ENCODE results near the gene KLF8.

Gene KLF8

DNA sequence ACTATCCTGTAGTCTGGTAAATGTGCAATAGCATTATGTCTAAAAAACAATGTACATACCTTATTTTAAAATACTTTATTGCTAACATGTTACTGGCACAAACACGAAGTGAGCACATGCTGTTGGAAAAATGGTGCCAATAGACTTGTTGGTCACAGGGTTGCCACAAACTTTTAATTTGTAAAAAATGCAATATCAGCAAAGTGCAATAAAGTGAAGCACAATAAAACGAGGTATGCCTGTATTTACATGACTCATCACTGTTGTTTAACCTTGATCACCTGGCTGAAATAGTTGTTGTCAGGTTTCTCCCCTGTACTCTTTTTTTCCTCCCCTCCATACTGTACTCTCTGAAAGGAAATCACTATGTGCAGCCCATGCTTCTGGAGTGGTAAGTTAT is 56.5 kb downstream of the KLF8 start (continued):
- TF ChIP-seq, protein P1, sequence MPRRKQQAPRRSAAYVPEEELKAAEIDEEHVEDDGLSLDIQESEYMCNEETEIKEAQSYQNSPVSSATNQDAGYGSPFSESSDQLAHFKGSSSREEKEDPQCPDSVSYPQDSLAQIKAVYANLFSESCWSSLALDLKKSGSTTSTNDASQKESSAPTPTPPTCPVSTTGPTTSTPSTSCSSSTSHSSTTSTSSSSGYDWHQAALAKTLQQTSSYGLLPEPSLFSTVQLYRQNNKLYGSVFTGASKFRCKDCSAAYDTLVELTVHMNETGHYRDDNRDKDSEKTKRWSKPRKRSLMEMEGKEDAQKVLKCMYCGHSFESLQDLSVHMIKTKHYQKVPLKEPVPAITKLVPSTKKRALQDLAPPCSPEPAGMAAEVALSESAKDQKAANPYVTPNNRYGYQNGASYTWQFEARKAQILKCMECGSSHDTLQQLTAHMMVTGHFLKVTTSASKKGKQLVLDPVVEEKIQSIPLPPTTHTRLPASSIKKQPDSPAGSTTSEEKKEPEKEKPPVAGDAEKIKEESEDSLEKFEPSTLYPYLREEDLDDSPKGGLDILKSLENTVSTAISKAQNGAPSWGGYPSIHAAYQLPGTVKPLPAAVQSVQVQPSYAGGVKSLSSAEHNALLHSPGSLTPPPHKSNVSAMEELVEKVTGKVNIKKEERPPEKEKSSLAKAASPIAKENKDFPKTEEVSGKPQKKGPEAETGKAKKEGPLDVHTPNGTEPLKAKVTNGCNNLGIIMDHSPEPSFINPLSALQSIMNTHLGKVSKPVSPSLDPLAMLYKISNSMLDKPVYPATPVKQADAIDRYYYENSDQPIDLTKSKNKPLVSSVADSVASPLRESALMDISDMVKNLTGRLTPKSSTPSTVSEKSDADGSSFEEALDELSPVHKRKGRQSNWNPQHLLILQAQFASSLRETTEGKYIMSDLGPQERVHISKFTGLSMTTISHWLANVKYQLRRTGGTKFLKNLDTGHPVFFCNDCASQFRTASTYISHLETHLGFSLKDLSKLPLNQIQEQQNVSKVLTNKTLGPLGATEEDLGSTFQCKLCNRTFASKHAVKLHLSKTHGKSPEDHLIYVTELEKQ (tag by site-specific recombination; IDR thresholded peaks at IDR 0.05; ENCODE audit: borderline replicate concordance): no peak
- TF ChIP-seq, protein P2, sequence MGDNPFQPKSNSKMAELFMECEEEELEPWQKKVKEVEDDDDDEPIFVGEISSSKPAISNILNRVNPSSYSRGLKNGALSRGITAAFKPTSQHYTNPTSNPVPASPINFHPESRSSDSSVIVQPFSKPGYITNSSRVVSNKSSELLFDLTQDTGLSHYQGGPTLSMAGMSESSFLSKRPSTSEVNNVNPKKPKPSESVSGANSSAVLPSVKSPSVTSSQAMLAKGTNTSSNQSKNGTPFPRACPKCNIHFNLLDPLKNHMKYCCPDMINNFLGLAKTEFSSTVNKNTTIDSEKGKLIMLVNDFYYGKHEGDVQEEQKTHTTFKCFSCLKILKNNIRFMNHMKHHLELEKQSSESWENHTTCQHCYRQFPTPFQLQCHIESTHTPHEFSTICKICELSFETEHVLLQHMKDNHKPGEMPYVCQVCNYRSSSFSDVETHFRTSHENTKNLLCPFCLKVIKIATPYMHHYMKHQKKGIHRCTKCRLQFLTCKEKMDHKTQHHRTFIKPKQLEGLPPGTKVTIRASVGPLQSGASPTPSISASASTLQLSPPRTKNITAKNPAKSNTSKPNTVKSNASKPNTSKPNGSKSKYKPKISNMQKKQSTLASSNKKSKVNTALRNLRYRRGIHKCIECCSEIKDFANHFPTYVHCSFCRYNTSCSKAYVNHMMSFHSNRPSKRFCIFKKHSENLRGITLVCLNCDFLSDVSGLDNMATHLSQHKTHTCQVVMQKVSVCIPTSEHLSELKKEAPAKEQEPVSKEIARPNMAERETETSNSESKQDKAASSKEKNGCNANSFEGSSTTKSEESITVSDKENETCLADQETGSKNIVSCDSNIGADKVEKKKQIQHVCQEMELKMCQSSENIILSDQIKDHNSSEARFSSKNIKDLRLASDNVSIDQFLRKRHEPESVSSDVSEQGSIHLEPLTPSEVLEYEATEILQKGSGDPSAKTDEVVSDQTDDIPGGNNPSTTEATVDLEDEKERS (tag by site-specific recombination; IDR thresholded peaks at IDR 0.05): no peak
- TF ChIP-seq ZNF24 (tag by site-specific recombination; IDR thresholded peaks at IDR 0.05) (no peak), HOXC10 (CRISPR knock-in tag; IDR thresholded peaks at IDR 0.05) (no peak), ZNF221 (tag by site-specific recombination; IDR thresholded peaks at IDR 0.05; ENCODE audit: borderline replicate concordance) (no peak), SETDB1 (IDR thresholded peaks at IDR 0.05; ENCODE audit: insufficient read length, low read length) (no peak), ZNF169 (tag by site-specific recombination; IDR thresholded peaks at IDR 0.05) (no peak), ZNF302 (tag by site-specific recombination; IDR thresholded peaks at IDR 0.05; ENCODE audit: low read depth) (no peak), TRIM28 (IDR thresholded peaks at IDR 0.05; ENCODE audit: borderline replicate concordance, low read length) (no peak)

DNA sequence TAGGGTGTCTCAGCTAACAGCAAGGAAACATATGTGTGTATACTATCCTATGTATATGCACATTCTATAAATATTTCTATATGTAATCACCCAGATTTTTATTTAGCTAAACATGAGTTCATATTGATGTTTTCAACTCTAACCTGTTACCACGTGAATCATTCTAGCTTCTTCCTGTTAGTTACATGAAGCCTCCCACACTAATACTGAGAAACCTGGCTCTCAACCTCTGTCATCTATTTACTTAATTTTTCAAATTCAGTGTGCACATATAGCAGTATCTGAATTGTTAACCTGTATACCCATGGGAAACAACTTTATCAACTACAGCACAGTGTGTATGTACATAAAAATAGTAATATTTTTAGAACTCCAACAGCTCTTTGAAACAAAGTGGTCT is 57.3 kb downstream of the KLF8 start:
- Histone ChIP-seq H3K36me3 (ENCODE audit: control insufficient read depth in 2 of 2, insufficient read depth in 1 of 2, low read length in 2 of 2) (no peaks in the 10 kb centered on the region), H3K4me1 (ENCODE audit: control insufficient read depth, insufficient read depth, low read length) (no peaks in the 10 kb centered on the region), H3K4me3 (ENCODE audit: low read depth, low read length) (no peak overlapping the region), H3K27ac (ENCODE audit: extremely low read depth, low read depth, low read length) (no peak overlapping the region), H3K9me3 (ENCODE audit: control insufficient read depth, insufficient read depth, low read depth, low read length) (no peaks in the 10 kb centered on the region)
- no peak for TF ChIP-seq ZNF658 (tag by site-specific recombination; IDR thresholded peaks at IDR 0.05)
- no peak for TF ChIP-seq BCL6B (tag by site-specific recombination; IDR thresholded peaks at IDR 0.05)
- TF ChIP-seq KLF10 (tag by site-specific recombination; IDR thresholded peaks at IDR 0.05): no peak
- TF ChIP-seq BCL11A (tag by site-specific recombination; IDR thresholded peaks at IDR 0.05; ENCODE audit: low read depth): no peak
- ChIA-PET CTCF (interaction anchor here (0.7 to 1.1 kb wide), 2 partner anchors 11 to 40 kb away, joined by 3 read pairs; no protein-coding TSS in a partner anchor), POLR2A (no interaction called here)

GRCh38 chrX:56308726-56309125 is 76.6 kb downstream of the KLF8 start:
- H3K9me3 ChIP-seq (ENCODE audit: control insufficient read depth, insufficient read depth, low read depth, low read length): no peaks in the 10 kb centered on the region
- POLR2A ChIA-PET: no interaction called here
- no peaks in the 10 kb centered on the region for H3K36me3 ChIP-seq (ENCODE audit: control insufficient read depth in 2 of 2, insufficient read depth in 1 of 2, low read length in 2 of 2)
- H3K4me1 ChIP-seq (ENCODE audit: control insufficient read depth, insufficient read depth, low read length): no peaks in the 10 kb centered on the region
- H3K27ac ChIP-seq (ENCODE audit: extremely low read depth, low read depth, low read length): no peak overlapping the region
- CTCF ChIA-PET: no interaction called here
- H3K4me3 ChIP-seq (ENCODE audit: low read depth, low read length): no peak overlapping the region
- TF ChIP-seq ZNF174 (tag by site-specific recombination; IDR thresholded peaks at IDR 0.05) (no peak), ZNF223 (tag by site-specific recombination; IDR thresholded peaks at IDR 0.05) (no peak), GLIS1 (tag by site-specific recombination; IDR thresholded peaks at IDR 0.05) (no peak), ZSCAN16 (tag by site-specific recombination; IDR thresholded peaks at IDR 0.05) (no peak), ZIC2 (tag by site-specific recombination; IDR thresholded peaks at IDR 0.05) (no peak), REPIN1 (tag by site-specific recombination; IDR thresholded peaks at IDR 0.05; ENCODE audit: low read depth) (no peak), ZNF335 (tag by site-specific recombination; conservative IDR thresholded peaks at IDR 0.05) (no peak), ZEB2 (tag by site-specific recombination; IDR thresholded peaks at IDR 0.05) (no peak)
- TF ChIP-seq, protein P3, sequence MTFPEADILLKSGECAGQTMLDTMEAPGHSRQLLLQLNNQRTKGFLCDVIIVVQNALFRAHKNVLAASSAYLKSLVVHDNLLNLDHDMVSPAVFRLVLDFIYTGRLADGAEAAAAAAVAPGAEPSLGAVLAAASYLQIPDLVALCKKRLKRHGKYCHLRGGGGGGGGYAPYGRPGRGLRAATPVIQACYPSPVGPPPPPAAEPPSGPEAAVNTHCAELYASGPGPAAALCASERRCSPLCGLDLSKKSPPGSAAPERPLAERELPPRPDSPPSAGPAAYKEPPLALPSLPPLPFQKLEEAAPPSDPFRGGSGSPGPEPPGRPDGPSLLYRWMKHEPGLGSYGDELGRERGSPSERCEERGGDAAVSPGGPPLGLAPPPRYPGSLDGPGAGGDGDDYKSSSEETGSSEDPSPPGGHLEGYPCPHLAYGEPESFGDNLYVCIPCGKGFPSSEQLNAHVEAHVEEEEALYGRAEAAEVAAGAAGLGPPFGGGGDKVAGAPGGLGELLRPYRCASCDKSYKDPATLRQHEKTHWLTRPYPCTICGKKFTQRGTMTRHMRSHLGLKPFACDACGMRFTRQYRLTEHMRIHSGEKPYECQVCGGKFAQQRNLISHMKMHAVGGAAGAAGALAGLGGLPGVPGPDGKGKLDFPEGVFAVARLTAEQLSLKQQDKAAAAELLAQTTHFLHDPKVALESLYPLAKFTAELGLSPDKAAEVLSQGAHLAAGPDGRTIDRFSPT (tag by site-specific recombination; IDR thresholded peaks at IDR 0.05): no peak
